GM10266 (cell line): ENCODE measurements around the gene ATP5PF.
"Not testable (repeated sequence)": the region's sequence is repeated elsewhere in the genome, so short reads cannot be mapped to it uniquely, and the experiment has no call there.

Experiments
- DNase-seq: peaks from one replicate; pipeline ENCODE4 v3.0.0; 2012; ENCODE audit errors: extremely low spot score
- TF ChIP-seq, protein P1 (sequence below): IDR thresholded peaks from 2 replicates; pipeline ENCODE4 v1.5.1; 2012; ENCODE audit warnings: mild to moderate bottlenecking, low read depth; ENCODE audit not compliant: control insufficient read depth, insufficient read depth; ENCODE audit errors: missing control alignments

ATP5PF gene

DNA sequence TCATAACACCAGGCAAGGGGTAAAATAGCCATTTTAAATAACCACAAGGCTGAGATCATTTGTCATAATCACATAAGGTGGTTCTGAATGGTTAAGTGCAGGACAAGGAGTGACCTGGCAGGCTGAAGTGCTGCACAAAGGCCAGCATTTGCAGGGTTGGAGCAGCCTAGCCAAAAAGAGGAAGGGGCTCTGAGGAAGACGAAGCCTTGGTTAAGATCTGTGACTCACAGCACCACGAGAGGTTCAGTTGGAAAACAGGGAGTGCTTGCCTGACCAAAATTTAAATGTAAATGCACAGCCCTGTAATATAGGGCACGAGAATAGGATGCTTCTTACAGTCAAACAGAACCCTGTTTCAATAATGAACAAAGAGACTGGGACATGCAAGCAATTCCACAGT, 12.1 kb downstream of the ATP5PF start:
- TF ChIP-seq, protein P1, sequence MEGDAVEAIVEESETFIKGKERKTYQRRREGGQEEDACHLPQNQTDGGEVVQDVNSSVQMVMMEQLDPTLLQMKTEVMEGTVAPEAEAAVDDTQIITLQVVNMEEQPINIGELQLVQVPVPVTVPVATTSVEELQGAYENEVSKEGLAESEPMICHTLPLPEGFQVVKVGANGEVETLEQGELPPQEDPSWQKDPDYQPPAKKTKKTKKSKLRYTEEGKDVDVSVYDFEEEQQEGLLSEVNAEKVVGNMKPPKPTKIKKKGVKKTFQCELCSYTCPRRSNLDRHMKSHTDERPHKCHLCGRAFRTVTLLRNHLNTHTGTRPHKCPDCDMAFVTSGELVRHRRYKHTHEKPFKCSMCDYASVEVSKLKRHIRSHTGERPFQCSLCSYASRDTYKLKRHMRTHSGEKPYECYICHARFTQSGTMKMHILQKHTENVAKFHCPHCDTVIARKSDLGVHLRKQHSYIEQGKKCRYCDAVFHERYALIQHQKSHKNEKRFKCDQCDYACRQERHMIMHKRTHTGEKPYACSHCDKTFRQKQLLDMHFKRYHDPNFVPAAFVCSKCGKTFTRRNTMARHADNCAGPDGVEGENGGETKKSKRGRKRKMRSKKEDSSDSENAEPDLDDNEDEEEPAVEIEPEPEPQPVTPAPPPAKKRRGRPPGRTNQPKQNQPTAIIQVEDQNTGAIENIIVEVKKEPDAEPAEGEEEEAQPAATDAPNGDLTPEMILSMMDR: no peak
- DNase-seq: no peak

- TF ChIP-seq, protein P1: no peak
- DNase-seq: no peak
Measured at GRCh38 chr21:25721987-25722386, 12.7 kb downstream of the ATP5PF start.

DNA sequence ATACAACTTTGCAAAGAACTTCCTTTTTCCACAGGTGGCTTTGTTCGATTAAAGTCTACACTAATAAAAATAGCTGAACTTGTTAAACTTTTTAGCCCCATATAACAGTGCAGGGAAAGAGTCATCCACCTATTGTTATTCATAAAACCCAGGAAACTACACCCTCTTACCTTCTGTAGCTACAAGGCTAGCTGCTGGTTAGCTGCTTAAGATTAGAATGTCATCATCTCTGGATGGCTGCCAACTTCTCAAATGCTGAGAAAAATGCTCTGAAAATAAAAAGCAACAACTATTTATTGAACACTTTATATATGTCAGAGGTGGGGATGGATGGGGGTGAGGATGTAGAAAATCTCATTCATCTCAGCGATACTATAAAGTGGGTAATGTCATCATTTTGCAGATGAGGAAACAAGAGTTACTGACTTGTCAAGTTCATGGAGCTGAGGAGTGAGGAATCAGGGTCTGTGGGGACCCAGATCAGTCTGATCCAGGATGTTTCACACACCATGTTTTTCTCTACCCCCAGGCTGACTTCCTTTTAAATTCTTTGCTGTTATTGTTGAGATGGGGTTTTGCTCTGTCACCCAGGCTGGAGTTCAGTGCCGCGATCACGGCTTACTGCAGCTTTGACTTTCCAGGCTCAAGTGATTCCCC, 17.1 kb downstream of the ATP5PF start:
- DNase-seq: no peak
- TF ChIP-seq, protein P1: no peak

DNA sequence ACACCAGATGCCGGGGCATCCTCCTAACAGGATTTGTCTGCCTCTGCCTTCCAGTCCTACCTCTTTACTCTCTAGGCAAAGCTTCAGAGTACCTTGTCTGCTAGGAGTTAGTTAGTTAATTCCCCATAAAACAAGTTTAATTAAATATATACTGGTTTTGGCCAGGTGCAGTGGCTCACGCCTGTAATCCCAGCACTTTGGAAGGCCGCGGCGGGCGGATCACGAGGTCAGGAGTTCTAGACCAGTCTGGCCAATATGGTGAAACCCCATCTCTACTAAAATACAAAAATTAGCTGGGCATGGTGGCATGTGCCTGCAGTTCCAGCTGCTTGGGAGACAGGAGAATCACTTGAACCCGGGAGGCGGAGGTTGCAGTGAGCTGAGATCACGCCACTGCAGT, 20.6 kb downstream of the ATP5PF start:
- DNase-seq: not testable (repeated sequence)

GRCh38 chr21:25710550-25710949, 24.2 kb downstream of the ATP5PF start:
- TF ChIP-seq, protein P1: no peak
- no peak for DNase-seq

DNA sequence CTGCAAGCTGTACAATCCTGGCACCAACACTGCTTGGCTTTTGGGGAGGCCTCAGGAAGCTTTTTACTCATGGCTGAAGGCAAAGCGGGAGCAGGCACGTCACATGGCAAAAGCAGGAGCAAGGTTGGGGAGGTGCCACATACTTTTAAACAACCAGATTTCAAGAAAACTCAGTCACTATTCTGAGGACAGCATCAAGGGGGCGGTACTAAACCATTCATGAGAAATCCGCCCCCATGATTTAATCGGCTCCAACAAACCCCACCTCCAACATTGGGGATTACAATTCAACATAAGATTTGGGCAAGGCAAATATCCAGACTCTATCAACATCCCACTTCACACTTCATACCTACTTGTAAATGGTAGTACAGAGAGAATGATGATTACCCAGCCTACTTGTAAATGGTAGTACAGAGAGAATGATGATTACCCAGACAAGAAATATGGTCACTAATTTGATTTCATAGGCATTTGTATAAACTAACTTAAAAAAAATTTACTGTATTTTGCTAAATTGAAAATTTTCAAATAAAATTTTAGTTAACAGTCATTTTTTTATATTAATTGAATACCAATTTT, 24.9 kb downstream of the ATP5PF start:
- TF ChIP-seq, protein P1: no peak
- no peak for DNase-seq

GRCh38 chr21:25708467-25709065, 26.1 kb downstream of the ATP5PF start:
- DNase-seq: peak; percentile 50
- TF ChIP-seq, protein P1: peak; percentile 70
